DND-41 (cell line): ENCODE results near the gene BASP1.

Experiments
- ATAC-seq: fragments of 200-7000 bp; cut with Tn5 transposase; 3 replicates; pipeline ENCODE4 v1.9.1; 2021; ENCODE audit warnings: low read depth; ENCODE audit not compliant: insufficient read depth
- DNase-seq: peaks from one replicate; pipeline ENCODE4 v3.0.0-alpha.2; 2020
- H2AFZ ChIP-seq: 2 replicates; pipeline ENCODE4 v1.6.0; 2012; ENCODE audit warnings: low read depth, low read length
- H3K27ac ChIP-seq: 2 replicates; pipeline ENCODE4 v1.5.1; 2012; ENCODE audit warnings: low read length, inconsistent platforms
- H3K27me3 ChIP-seq: fragments of 200-600 bp; sonication (generic); 2 replicates; pipeline ENCODE4 v1.6.0; 2012; ENCODE audit warnings: low read length, mild to moderate bottlenecking, inconsistent platforms; ENCODE audit not compliant: insufficient read depth, poor library complexity
- H3K36me3 ChIP-seq: 2 replicates; pipeline ENCODE4 v1.5.1; 2012; ENCODE audit warnings: low read length, inconsistent platforms; ENCODE audit not compliant: insufficient read depth
- H3K4me1 ChIP-seq: 2 replicates; pipeline ENCODE4 v1.5.1; 2012; ENCODE audit warnings: mild to moderate bottlenecking, low read length; ENCODE audit not compliant: insufficient read depth
- H3K4me2 ChIP-seq: 2 replicates; pipeline ENCODE4 v1.6.0; 2012; ENCODE audit warnings: mild to moderate bottlenecking, moderate library complexity, low read length, inconsistent platforms; ENCODE audit not compliant: insufficient read depth
- H3K4me3 ChIP-seq, 2 experiments: fragments of 200-600 bp in 1 of 2; shearing (Covaris generic) in 1 of 2; 2 replicates each; pipeline ENCODE4 v1.5.1; 2012 to 2016; ENCODE audit warnings: inconsistent platforms in 2 of 2, low read length in 2 of 2, mild to moderate bottlenecking in 2 of 2, low read depth in 1 of 2, moderate library complexity in 1 of 2
- H3K79me2 ChIP-seq: 2 replicates; pipeline ENCODE4 v1.6.0; 2012; ENCODE audit warnings: low read length, inconsistent platforms; ENCODE audit not compliant: insufficient read depth
- H3K9ac ChIP-seq: 2 replicates; pipeline ENCODE4 v1.6.0; 2012; ENCODE audit warnings: low read depth, mild to moderate bottlenecking, inconsistent platforms, low read length, moderate library complexity
- H3K9me3 ChIP-seq: 2 replicates; pipeline ENCODE4 v1.5.1; 2012; ENCODE audit warnings: low read length, moderate library complexity, mild to moderate bottlenecking, inconsistent platforms; ENCODE audit not compliant: insufficient read depth, severe bottlenecking
- H4K20me1 ChIP-seq: 2 replicates; pipeline ENCODE4 v1.6.0; 2012; ENCODE audit warnings: low read length; ENCODE audit not compliant: insufficient read depth
- CTCF ChIP-seq: IDR thresholded peaks from 2 replicates; pipeline ENCODE4 v1.5.1; 2012; ENCODE audit warnings: borderline replicate concordance, low read length, moderate library complexity, mild to moderate bottlenecking; ENCODE audit not compliant: poor library complexity, severe bottlenecking; ENCODE audit errors: extremely low read depth
- EZH2 ChIP-seq: IDR thresholded peaks from 3 replicates; pipeline ENCODE4 v1.6.1; 2012; ENCODE audit warnings: borderline replicate concordance, low read depth, mild to moderate bottlenecking, moderate library complexity, low read length, inconsistent platforms; ENCODE audit not compliant: severe bottlenecking

The BASP1 gene

GRCh38 chr5:17185773-17186172, 31.7 kb upstream of the BASP1 start:
- TF ChIP-seq CTCF (no peak), EZH2 (no peak)
- Histone ChIP-seq H2AFZ (no peak overlapping the region), H3K27me3 (no peaks in the 10 kb centered on the region), H3K27ac (no peak overlapping the region), H4K20me1 (no peaks in the 10 kb centered on the region), H3K4me3 (no peak overlapping the region), H3K4me2 (no peak overlapping the region), H3K36me3 (no peaks in the 10 kb centered on the region), H3K9me3 (no peaks in the 10 kb centered on the region), H3K79me2 (no peaks in the 10 kb centered on the region), H3K9ac (no peak overlapping the region), H3K4me1 (no peaks in the 10 kb centered on the region)
- ATAC-seq (no peak), DNase-seq (no peak)

DNA sequence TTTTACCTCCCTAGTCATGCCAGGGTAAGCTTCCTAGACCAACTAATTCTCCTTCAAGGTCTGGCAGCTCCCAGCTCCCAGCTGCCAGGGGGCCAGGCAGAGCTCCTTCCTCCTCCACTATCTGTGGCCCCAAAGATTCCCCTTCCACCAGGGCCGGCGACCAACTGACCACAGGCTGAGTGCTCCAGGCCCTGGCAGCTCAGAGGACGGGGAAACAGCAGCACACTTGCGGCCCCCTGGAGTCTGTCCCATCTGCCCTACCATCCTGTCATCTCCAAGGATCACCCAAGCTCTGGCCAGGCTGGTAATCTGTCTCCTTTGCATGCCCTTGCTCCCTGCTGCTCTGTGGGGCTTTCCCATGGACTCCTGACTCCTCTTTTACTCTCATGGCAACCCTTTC, 31.2 kb upstream of the BASP1 start:
- H3K9ac ChIP-seq, result no peak overlapping the region
- no peak overlapping the region for H2AFZ ChIP-seq
- no peak for ATAC-seq
- no peak overlapping the region for H3K4me3 ChIP-seq
- no peaks in the 10 kb centered on the region for H3K4me1 ChIP-seq
- H3K27ac ChIP-seq, result no peak overlapping the region
- no peaks in the 10 kb centered on the region for H3K9me3 ChIP-seq
- H3K4me2 ChIP-seq, result no peak overlapping the region
- no peaks in the 10 kb centered on the region for H3K36me3 ChIP-seq
- no peaks in the 10 kb centered on the region for H4K20me1 ChIP-seq
- no peaks in the 10 kb centered on the region for H3K27me3 ChIP-seq
- DNase-seq, result no peak
- no peaks in the 10 kb centered on the region for H3K79me2 ChIP-seq
- TF ChIP-seq EZH2 (no peak), CTCF (no peak)

- no peak overlapping the region for H3K4me2 ChIP-seq
Measured at GRCh38 chr5:17187011-17187785, 30.2 kb upstream of the BASP1 start.

More at GRCh38 chr5:17187011-17187785, 30.2 kb upstream of the BASP1 start:
- Histone ChIP-seq H3K36me3 (no peaks in the 10 kb centered on the region), H3K4me3 (no peak overlapping the region), H3K27ac (no peak overlapping the region), H3K79me2 (no peaks in the 10 kb centered on the region), H3K4me1 (no peaks in the 10 kb centered on the region), H2AFZ (no peak overlapping the region), H3K27me3 (no peaks in the 10 kb centered on the region), H3K9ac (no peak overlapping the region), H4K20me1 (no peaks in the 10 kb centered on the region), H3K9me3 (no peaks in the 10 kb centered on the region)
- DNase-seq, result no peak
- no peak for TF ChIP-seq CTCF
- TF ChIP-seq EZH2, result no peak
- ATAC-seq, result no peak
